ENCODE results near the gene DIO1.

Gene DIO1

GRCh38 chr1:53943490-53944043 is 49.6 kb downstream of the DIO1 start:
- DNase-seq, result no peak

- no peak for DNase-seq
Observed at GRCh38 chr1:53944469-53945182, 50.6 kb downstream of the DIO1 start.

DNA sequence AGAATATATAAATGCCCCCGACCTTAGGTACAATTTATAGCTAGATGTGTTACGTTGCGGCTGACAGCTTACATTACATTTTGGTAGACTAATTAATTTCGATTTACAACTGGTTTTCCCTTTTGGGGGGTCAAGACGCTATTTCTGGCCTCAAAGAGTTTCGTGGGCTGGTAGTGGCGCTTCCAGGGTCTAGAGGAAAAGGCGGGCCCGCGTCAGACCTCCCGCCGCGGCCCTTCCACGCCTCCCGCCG is 51.1 kb downstream of the DIO1 start:
- peak in 1 of 2 experiments; percentile 36 for DNase-seq

GRCh38 chr1:53945433-53946251 is 51.7 kb downstream of the DIO1 start, which contains the start of gene IFT25:
TSS of gene IFT25 (minus strand) at chr1:53945699. CDS start at chr1:53940082, 5,617 bp downstream.
- peak; percentile 83 for DNase-seq

DNA sequence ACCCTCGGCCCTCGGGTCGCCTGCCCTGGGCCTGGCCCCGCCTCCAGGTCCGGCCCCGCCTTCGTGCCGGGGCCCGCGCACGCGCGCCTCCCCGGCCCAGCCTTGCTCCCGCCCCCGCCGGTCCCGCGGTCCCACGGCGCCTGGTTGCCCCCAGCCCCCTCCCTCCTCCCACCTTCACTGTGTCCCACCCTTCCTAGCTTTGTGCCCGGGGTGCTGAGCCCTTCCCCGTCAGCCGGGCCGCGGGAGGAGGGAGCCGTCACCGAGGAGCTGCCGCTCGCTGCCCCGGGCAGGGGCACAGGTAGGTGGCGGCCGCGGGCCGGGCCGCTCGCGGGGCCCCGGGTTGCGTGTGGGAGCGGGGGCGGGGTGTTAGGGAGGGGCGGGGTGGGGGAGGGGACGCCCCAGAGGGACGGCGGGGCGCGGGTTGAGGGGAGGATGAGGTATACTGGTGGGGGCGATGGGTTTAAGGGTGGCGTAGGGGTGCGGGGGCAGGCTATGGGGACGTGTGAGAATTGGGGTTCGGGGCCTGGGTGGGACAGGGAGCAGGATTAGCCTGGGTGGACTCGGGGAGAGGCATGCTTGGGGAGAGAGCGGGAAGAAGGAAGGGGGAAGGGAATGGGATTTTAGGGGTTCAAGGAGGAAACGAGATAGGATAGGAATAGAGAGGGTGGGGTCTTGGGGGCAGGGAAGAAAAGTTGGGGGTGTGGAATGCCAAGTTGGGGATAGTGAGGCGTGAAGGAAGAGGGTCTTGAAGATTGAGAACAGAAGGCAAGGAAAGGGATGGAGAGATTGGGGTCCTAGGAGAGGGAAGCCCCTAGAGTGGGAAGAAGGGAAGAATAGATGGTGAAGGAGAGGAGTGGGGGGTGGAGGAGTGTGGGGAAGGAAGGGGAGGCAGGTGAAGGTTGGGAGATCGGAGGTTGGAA is 52.5 kb downstream of the DIO1 start, which contains the start of gene LRRC42:
LRRC42 (plus strand) TSS at position 99 of the 920 bp plus-strand sequence. CDS start 5,650 bp downstream, outside the sequence.
- DNase-seq, result no peak

DNA sequence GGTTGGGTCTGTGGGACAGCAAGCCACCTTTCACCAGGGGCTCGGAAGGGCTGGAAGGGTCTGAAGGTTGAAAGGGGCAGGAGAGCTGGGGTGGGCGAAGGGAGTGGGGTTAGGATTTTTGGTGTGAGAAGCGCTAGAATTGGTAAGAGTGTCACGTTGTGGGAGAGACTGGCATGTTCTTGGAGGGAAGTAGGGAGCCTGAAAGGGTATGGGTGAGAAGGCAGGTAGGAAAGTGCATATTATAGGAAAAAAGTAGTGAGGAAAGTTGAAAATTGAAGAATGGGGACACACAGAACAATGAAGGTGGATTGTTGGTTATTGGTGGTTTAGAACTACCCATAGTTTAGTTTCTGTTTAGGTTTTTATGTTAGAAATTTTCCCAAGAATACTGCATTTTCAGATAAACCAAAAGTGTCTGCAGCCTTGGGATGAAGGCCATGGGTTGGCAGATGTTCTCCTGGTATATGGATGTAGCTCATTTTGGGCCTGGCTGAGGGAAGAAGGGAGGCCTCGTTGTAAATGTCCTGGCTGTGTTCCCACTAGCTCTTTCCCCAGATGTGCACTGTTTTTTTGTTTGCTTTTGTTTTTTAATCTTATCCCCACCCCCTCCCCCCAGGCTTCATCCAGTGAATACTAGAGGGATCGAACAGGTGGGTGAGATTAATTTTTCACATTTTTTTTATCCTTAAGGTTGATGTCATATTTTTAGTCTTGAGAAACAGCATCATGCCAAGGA is 53.4 kb downstream of the DIO1 start:
- no peak for DNase-seq

GRCh38 chr1:53948291-53948690 is 54.3 kb downstream of the DIO1 start:
- no peak for DNase-seq

DNA sequence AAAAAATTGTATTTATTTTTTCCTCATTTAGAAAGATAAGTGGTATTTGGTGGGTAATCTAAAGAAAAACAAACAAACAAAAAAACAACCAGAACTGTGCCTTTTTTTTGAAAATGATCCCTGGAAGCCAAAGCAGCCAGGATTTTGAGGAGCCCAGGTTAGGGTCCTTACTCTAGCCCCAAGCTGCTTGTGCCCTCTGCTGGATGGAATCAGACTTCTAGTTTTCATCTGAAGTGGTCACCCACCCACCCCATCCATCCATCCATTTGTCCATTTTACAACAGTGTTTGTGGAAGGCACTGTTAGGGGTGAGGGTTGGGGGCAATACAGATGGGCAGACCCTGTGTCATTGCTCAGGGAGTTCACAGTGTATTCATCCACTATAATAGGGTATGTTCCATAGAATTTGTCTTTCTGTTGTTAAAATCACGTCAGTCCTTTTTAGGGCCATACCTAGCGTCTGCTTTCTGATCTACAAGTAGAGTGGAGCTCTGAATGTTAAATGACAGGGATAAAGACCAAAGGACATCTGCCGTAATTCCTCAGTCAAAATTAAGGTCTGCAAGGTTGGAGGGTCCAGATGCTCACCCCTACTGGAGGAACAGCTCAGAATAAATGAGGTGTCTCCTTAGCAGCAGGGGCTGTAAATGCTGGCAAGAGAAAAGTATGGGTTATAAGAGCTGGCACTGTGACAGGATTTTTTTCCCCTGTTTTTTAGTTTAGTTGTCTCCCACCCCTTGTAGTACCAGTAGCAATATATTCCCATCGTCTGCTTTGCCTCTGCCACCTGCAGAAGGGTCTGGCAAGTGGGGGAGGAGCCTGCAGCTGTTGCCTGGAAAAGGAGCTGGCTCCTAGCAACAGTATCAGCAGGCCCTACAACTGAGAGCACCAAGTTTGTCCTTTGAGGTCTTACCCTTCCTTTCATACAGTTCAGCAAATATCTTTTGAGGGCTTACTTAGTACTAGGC is 55.3 kb downstream of the DIO1 start:
- peak; percentile 44 to 52 for DNase-seq

DNA sequence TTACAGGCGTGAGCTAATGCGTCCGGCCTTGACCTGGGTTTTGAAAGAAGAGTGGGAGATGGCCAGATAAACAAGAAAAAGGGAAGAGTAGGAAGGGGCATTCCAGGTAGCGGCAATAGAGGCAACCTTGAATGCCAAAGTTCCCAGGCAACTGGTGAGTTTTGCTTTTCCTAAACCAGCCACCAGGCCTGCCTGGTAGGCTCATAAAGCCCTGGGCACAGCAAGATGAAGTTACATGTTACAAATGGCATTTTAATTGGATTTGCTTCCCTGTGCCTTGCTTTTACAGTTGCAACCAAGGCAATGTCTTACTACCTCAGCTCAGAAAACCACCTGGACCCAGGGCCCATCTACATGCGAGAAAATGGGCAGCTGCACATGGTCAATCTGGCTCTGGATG is 57.7 kb downstream of the DIO1 start:
- no peak for DNase-seq

- DNase-seq, result no peak
Observed at GRCh38 chr1:53954128-53954527, 60.1 kb downstream of the DIO1 start.

DNA sequence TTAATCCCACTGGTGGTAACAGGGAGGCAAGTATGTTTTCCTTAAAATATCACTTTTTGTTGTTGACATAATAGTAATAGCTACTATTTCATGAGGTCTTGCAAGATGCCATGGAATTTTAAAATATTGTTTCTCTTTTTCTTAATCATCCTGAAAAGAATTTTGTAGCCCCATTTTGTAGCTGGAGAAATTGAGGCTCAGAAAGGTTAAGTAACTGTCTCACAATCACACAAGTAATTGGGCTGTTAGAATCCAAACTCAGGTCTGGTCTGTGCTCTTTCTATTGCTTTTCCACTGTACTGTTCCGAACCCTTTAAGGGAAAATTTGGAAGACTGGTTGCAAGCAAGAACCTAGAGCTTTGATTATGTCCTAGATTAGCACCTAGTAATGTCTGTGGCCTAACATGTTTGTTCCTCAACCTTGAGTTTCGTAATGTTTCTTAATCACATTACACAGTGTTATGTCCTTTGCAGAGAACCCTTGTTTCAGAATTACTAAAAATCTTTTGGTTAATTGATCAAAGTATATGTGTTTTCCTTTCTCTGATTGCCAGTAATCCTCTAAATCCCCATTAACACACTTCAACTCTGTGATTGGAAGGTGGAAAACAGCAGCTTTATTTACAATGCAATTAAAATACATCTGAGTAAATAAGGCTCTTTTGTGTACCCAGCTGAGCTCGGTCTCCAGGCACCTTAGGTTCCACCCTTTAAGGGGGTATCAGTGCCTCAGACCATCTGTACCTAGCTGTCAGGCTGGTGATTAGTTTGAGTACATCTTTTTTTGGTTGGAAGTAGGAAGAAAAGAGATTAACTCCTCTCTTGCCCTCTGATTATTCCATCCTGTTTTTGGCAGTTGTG is 62.6 kb downstream of the DIO1 start:
- peak; percentile 58 to 68 for DNase-seq

- no peak for DNase-seq
Observed at GRCh38 chr1:53957194-53957818, 63.3 kb downstream of the DIO1 start.

DNA sequence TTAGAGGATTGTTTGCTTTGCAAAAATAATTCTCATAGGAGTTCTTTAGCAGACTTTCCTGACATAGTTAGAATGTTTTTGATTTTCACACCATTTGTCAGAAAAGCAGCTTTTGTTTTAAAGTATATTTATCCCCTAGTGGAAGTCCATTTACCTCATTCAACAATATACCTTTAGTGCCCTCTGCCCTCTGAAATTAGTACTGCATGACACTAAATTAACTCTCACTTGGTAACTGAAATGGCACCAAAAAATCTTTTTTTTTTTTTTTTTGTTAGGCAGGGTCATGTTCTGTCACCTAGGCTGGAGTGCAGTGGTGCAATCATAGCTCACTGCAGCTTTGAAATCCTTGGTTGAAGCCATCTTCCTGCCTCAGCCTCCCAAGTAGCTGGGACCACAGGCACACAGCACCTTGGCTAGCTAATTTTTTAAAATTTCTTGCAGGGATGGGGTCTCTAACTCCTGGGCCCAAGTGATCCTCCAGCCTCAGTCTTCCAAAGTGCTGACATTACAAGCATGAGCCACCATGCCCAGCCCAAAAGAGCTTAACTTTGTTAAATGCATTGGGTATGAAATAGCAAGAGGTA is 65.8 kb downstream of the DIO1 start:
- DNase-seq, result peak; percentile 51 to 69

Data from AML-193 (cell line).